ENCODE measurements around the gene LGALS9B.
"Not testable (repeated sequence)": the region's sequence is repeated elsewhere in the genome, so short reads cannot be mapped to it uniquely, and the experiment has no call there.

LGALS9B gene

DNA sequence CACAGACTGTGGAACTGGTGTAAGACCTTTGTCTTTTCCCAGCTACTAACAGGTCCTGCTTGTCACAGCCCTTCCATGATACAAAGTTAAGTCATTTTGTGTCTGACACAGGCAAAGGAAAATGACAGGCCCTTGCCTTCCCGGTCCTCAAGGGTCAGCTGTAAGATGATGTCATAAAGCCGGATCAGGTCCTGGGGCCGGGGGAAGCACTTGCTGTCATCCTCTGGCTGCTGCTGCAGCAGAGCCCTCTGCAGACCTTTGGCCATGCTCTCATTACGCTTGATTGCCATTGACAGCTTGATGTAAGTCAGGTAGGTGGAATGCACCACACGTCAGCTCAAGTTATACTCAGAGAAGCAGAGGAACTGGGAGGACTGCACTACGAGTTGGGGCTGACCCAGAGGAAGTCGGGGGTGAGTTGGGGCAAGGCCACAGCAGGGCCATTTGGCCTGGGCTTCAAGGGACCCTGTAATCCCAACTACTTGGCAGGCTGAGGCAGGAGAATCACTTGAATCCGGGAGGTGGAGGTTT, 50.9 kb downstream of the LGALS9B start:
- DNase-seq (ENCODE audit: low read depth) = not testable (repeated sequence)

DNA sequence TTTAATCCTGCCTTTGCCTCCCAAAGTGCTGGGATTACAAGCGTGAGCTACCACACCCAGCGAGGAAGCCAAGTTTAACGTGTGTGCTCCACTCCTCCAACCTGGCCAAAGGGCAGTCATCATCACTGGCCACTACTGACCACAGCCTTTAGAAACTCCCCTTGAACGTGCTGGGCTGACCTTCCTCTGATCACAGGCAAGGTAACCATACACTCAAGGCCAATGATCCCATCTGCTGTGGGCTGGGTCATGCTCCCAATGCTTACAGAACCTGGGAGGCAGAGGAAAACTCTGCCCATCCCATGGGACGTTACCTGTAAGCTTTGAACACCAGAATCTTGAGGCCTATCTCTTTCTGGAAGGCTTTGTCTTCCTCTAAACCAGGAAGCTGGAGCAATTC, 51.9 kb downstream of the LGALS9B start:
- not testable (repeated sequence) for DNase-seq (ENCODE audit: low read depth)

DNA sequence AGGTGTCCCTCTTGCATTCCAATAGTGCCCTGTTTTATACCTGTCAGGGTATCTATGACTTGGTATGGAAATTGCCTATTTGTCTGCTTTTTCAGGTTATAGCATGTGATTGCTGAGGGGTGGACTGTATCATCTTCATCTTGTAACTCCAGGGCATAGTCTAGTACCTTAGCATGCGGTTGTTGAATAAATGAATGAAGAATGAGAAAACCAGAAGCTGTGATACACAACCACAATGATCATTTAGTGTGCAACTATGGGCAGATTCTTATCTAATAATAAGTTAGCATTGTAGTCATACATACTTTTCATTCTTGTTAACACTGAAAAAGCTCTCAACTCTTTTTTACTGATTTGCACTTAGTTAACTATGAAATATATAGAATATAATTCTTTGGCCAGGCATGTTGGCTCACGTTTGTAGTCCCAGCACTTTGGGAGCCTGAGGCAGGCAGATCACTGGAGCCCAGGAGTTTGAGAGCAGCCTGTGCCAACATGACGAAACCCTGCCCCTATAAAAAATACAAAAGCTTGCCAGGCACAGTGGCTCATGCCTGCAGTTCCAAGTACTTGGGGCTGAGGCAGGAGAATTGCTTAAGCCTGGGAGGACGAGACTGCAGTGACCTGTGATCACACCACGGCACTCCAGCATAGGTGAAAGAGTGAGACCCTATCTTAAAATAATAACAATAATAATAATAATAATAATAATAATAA, 65.9 kb downstream of the LGALS9B start:
- DNase-seq (ENCODE audit: low read depth) = not testable (repeated sequence)

DNA sequence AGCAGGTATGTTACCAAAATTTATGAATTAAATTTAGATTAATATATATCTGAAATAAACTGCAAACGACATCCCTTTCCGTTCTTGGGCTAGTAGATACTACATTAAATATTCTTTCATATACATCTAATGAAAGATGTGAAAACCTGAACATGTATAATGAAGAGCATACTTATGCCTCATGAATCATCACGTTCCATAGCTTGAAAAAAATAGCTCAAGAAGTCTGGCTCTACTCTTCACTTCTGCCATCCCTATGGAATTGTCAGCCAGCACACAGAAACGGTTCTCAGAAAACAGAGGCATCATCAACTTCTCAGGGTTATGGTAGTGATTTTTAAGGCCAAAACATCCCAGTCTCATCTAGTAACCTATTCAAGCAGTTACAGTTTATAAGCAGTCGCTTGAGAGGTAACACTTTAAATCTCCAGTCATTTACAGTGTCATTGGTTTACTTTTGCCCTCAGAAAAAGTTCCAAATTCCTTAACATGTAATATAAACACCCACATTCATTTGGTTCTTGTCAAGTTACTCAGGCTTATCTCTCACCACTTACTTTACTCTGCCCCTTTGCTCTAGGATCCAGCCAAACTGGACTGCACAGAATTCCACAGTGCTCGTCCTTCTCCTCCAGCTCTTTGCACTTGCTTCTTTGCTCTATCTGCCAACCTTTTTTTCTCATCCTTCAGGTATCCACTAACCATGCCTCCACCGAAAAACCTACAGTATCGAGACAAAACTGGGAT, 66.6 kb downstream of the LGALS9B start:
- not testable (repeated sequence) for DNase-seq (ENCODE audit: low read depth)

Measured in stimulated activated CD8-positive, alpha-beta memory T cell treated with anti-CD3 and anti-CD28 coated beads, Interleukin-15, amount 100 ng/mL, for 1 hour (primary cell).